ENCODE results near the gene RNF220. TPM values are rescaled to one million over a fixed set of nuclear protein-coding genes. Genes with fewer than 3 reads are reported as not detected.
A peak's percentile ranks its signal among the peaks of the same experiment; 100 is the strongest.

Gene RNF220
- total and polyA plus RNA-seq, 7 donors, result 49.5 to 122 (median 82.8) TPM

DNA sequence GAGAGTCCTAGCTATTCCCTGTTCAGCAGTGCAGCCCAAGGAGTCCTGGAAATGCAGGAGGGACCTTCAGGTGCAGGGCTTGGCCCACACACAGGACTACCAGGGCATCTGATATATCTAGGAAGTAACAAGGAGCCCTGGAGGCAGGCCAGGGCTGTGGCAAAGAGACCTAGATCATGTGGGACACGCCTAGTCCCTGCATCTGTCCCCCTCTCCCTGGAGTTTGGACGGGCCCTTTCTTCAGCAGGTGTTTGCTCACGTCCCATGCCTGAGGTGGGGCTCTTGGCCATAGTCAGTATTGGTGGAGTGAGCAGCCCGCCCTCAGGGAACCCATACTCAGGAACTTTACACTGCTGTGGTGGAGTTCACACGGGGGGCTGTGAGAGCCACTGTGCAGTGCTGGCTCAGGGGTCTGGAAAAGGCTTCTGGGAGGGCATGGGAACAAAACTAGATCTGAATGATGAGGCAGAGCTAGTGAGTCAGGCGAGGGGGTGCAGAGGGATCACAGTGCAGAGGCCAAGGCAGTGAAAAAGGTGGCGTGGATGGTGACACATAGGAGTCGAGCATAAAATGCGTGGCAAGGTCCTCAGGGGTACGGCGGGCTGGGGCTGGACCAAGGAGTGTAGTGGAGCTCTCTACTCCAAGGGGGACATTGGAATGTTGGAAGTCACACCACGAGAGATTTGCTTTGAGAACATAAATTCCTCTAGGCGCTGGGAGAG, 243.6 kb downstream of the RNF220 start:
- no peak for TF ChIP-seq POLR2A (IDR thresholded peaks at IDR 0.05)
- no peak for TF ChIP-seq EP300 (IDR thresholded peaks at IDR 0.05)
- TF ChIP-seq CTCF (IDR thresholded peaks at IDR 0.05), result no peak
- TF ChIP-seq POLR2AphosphoS5 (IDR thresholded peaks at IDR 0.05), result no peak
- Histone ChIP-seq H3K36me3 (peaks cover 19 to 67% (median 38%) of the 10 kb centered on the region in 4 donors), H3K27ac (peak overlapping the region in 2 of 4 donors; percentile 61 to 92), H3K27me3 (no peaks in the 10 kb centered on the region), H3K4me3 (no peak overlapping the region), H3K9me3 (no peaks in the 10 kb centered on the region), H3K4me1 (peaks cover 0 to 52% (median 36%) of the 10 kb centered on the region in 4 donors)
- no peak for DNase-seq
- WGBS, 2 donors, result 68 to 89% methylated on average over 13 of the region's 13 CpGs
- intact Hi-C loops (cut with DNase I), result no loop called here

DNA sequence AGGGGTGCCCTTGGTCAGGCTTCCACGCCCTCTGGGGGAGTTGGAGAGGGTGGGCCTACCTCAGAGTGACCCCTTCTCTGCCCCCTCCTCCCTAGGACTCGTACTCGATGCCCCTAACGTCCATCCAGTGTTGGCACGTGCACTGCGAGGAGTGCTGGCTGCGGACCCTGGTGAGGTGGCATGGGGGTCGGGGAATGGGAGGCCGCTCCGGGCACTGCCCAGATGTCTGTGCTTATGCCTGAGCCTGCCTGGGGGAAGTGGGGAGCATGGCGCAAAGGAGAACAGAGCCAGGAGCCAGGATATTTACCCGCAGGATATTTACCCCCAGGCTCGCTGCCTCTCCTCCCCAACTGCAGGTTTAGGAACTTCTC, 244.7 kb downstream of the RNF220 start:
- Histone ChIP-seq H3K36me3 (peaks cover 19 to 64% (median 37%) of the 10 kb centered on the region in 4 donors), H3K27ac (peak overlapping the region in 3 of 4 donors; percentile 49 to 61 (median 52)), H3K4me1 (peaks cover 0 to 42% (median 25%) of the 10 kb centered on the region in 4 donors), H3K9me3 (no peaks in the 10 kb centered on the region), H3K4me3 (no peak overlapping the region), H3K27me3 (no peaks in the 10 kb centered on the region)
- intact Hi-C loops (cut with DNase I), result loop anchor here (10.0 kb wide), 1 partner anchor 435 kb away; the partner anchor contains the start of gene DMAP1
- 92 to 93% methylated on average over 13 of the region's 13 CpGs for WGBS, 2 donors
- TF ChIP-seq POLR2A (IDR thresholded peaks at IDR 0.05) (no peak), CTCF (IDR thresholded peaks at IDR 0.05) (no peak), EP300 (IDR thresholded peaks at IDR 0.05) (no peak), POLR2AphosphoS5 (IDR thresholded peaks at IDR 0.05) (no peak)
- DNase-seq, result no peak

GRCh38 chr1:44650159-44650831, 245.2 kb downstream of the RNF220 start:
- Histone ChIP-seq H3K4me3 (no peak overlapping the region), H3K9me3 (no peaks in the 10 kb centered on the region), H3K27ac (peak overlapping the region in 3 of 4 donors; percentile 49 to 61 (median 52)), H3K4me1 (peaks cover 0 to 36% (median 20%) of the 10 kb centered on the region in 4 donors), H3K36me3 (peaks cover 19 to 61% (median 34%) of the 10 kb centered on the region in 4 donors), H3K27me3 (no peaks in the 10 kb centered on the region)
- TF ChIP-seq POLR2AphosphoS5 (IDR thresholded peaks at IDR 0.05) (no peak), EP300 (IDR thresholded peaks at IDR 0.05) (no peak), POLR2A (IDR thresholded peaks at IDR 0.05) (no peak), CTCF (IDR thresholded peaks at IDR 0.05) (no peak)
- DNase-seq, result no peak
- intact Hi-C loops (cut with DNase I), result loop anchor here (10.0 kb wide), 1 partner anchor 435 kb away; the partner anchor contains the start of gene DMAP1
- 74 to 82% methylated on average over 23 of the region's 23 CpGs for WGBS, 2 donors

DNA sequence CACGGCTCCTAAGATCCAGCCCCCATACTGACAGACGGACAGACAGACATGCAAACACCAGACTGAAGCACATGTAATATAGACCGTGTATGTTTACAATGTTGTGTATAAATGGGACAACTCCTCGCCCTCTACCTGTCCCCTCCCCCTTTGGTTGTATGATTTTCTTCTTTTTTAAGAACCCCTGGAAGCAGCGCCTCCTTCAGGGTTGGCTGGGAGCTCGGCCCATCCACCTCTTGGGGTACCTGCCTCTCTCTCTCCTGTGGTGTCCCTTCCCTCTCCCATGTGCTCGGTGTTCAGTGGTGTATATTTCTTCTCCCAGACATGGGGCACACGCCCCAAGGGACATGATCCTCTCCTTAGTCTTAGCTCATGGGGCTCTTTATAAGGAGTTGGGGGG, 246.0 kb downstream of the RNF220 start:
- intact Hi-C loops (cut with DNase I), result loop anchor here (10.0 kb wide), 1 partner anchor 436 kb away; the partner anchor contains the start of gene DMAP1
- Histone ChIP-seq H3K36me3 (peaks cover 19 to 55% (median 32%) of the 10 kb centered on the region in 4 donors), H3K27me3 (no peaks in the 10 kb centered on the region), H3K4me1 (peaks cover 0 to 29% (median 12%) of the 10 kb centered on the region in 4 donors), H3K4me3 (no peak overlapping the region), H3K27ac (peak overlapping the region in 3 of 4 donors; percentile 49 to 61 (median 52)), H3K9me3 (no peaks in the 10 kb centered on the region)
- no peak for TF ChIP-seq EP300 (IDR thresholded peaks at IDR 0.05)
- TF ChIP-seq POLR2A (IDR thresholded peaks at IDR 0.05), result no peak
- TF ChIP-seq CTCF (IDR thresholded peaks at IDR 0.05), result no peak
- no peak for TF ChIP-seq POLR2AphosphoS5 (IDR thresholded peaks at IDR 0.05)
- no peak for DNase-seq
- 82 to 85% methylated on average over 8 of the region's 8 CpGs for WGBS, 2 donors
